BLaER1 treated with 17β-estradiol and CSF1 and Interleukin-3, amounts not matched to agents 10 nM and 100 nM (cell line): Measurements from ENCODE around the gene PLPP4.

ENCODE experiments used
- H3K27ac ChIP-seq, 11 experiments: shearing (Covaris generic); formaldehyde crosslinking; 2 replicates each; pipeline ENCODE4 v1.8.1; 2022
- H3K27me3 ChIP-seq, 11 experiments: shearing (Covaris generic); formaldehyde crosslinking; 2 replicates each; pipeline ENCODE4 v1.8.1; 2022
- H3K36me3 ChIP-seq, 11 experiments: shearing (Covaris generic); formaldehyde crosslinking; 2 replicates each; pipeline ENCODE4 v1.8.1; 2022
- H3K4me1 ChIP-seq, 10 experiments: shearing (Covaris generic); formaldehyde crosslinking; 2 replicates each; pipeline ENCODE4 v1.8.1; 2022
- H3K4me2 ChIP-seq, 11 experiments: shearing (Covaris generic); formaldehyde crosslinking; 2 replicates each; pipeline ENCODE4 v1.8.1; 2022
- H3K4me3 ChIP-seq, 10 experiments: shearing (Covaris generic); formaldehyde crosslinking; 2 replicates each; pipeline ENCODE4 v1.8.1; 2022
- H3K9ac ChIP-seq, 11 experiments: shearing (Covaris generic); formaldehyde crosslinking; 2 replicates each; pipeline ENCODE4 v1.8.1; 2022
- H3K9me3 ChIP-seq, 11 experiments: shearing (Covaris generic); formaldehyde crosslinking; replicated peaks in 1 of 11; 2 replicates each; pipeline ENCODE4 v1.8.1; 2022
- H4K20me1 ChIP-seq, 11 experiments: shearing (Covaris generic); formaldehyde crosslinking; 2 replicates each; pipeline ENCODE4 v1.8.1; 2022
- Cebpa-rat ChIP-seq, 11 experiments: shearing (Covaris generic); IDR thresholded peaks; 2 replicates each; pipeline ENCODE4 v1.8.1; 2022

The PLPP4 gene

GRCh38 chr10:120598386-120598785, 141.4 kb downstream of the PLPP4 start:
- Histone ChIP-seq H3K9me3 (no peaks in the 10 kb centered on the region), H3K27ac (no peak overlapping the region), H3K4me2 (no peak overlapping the region), H3K4me3 (no peak overlapping the region), H3K9ac (no peak overlapping the region), H4K20me1 (no peaks in the 10 kb centered on the region), H3K27me3 (no peaks in the 10 kb centered on the region), H3K4me1 (peaks cover 0 to 4% (median 0%) of the 10 kb centered on the region in 10 experiments; a peak in 1 of 20 replicates), H3K36me3 (no peaks in the 10 kb centered on the region)
- no peak for TF ChIP-seq Cebpa-rat (IDR thresholded peaks at IDR 0.05)

DNA sequence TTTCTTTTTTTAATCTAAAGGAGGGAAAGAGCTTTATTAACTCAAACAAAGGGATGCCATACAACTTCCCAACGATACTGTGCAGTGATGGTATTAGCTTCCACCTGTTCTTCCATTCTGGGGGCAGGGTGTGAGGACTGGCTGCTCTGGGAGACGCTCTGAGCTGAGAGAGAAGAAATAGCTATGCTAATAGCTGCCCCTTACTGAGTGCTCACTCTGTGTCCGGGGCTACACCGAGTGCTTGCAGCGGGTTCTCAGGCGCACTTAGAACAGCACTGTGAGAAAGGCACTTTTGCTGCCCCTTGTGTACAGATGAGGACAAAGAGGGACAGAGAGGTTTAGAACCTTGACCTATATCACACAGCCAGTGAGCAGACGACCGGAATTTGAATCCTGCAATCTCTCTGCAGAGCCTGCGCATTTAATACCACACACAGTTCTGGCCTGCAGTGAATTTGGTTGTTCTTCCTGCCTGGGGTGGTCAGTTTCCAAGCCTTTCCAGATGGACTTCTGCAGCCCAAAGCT, 142.2 kb downstream of the PLPP4 start:
- H3K4me3 ChIP-seq: no peak overlapping the region
- no peak overlapping the region for H3K9ac ChIP-seq
- no peaks in the 10 kb centered on the region for H3K9me3 ChIP-seq
- no peaks in the 10 kb centered on the region for H4K20me1 ChIP-seq
- TF ChIP-seq Cebpa-rat (IDR thresholded peaks at IDR 0.05): no peak
- H3K27ac ChIP-seq: no peak overlapping the region
- H3K4me1 ChIP-seq: peaks cover 0 to 4% (median 0%) of the 10 kb centered on the region in 10 experiments; a peak in 1 of 20 replicates
- H3K36me3 ChIP-seq: no peaks in the 10 kb centered on the region
- H3K27me3 ChIP-seq: no peaks in the 10 kb centered on the region
- H3K4me2 ChIP-seq: no peak overlapping the region

DNA sequence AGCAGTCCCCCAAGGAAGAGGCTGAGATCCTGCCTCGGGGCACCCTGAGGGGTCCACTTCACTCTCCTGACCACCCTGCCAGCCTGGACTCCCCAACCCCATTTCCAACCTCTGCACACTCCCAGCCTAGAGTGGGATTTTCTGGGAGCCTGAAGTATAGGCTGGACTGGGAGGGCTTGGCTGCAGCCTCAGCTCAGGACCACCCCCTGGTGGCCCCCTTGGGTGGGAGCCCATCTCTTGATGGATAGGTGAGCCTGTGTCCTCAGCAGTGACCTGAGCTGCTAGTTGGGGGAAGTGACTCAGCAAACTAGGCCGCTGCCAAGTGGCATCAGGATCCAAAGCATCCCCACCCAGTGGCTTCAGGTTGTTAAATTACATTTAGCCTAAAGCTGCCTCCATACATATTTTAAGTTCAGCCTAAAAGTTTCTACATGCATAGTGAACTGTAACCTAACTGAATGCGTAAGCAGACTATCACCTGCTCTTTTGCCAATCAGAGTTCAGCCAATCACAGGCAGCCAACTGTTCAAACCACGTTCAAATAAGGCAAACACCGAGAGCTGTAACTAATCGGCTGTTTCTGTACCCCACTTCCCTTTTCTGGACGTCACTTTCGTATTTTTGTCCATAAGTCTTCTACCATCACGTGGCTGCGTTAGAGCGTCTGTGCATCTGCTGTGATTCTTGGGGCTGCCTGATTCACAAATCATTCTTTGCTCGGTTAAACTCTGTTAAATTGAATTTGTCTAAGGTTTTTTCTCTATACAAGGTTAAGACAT, 144.0 kb downstream of the PLPP4 start:
- H4K20me1 ChIP-seq: no peaks in the 10 kb centered on the region
- H3K4me3 ChIP-seq: no peak overlapping the region
- no peaks in the 10 kb centered on the region for H3K27me3 ChIP-seq
- no peak overlapping the region for H3K27ac ChIP-seq
- H3K9ac ChIP-seq: no peak overlapping the region
- H3K36me3 ChIP-seq: no peaks in the 10 kb centered on the region
- no peak overlapping the region for H3K4me2 ChIP-seq
- TF ChIP-seq Cebpa-rat (IDR thresholded peaks at IDR 0.05): no peak
- H3K4me1 ChIP-seq: peaks cover 0 to 4% (median 0%) of the 10 kb centered on the region in 10 experiments; a peak in 1 of 20 replicates
- H3K9me3 ChIP-seq: no peaks in the 10 kb centered on the region

- Histone ChIP-seq H3K27me3 (no peaks in the 10 kb centered on the region), H4K20me1 (no peaks in the 10 kb centered on the region), H3K9ac (no peak overlapping the region), H3K4me3 (no peak overlapping the region), H3K36me3 (no peaks in the 10 kb centered on the region), H3K9me3 (peaks cover 0 to 6% (median 0%) of the 10 kb centered on the region in 11 experiments; a peak in 2 of 22 replicates), H3K4me1 (peaks cover 0 to 4% (median 0%) of the 10 kb centered on the region in 10 experiments; a peak in 1 of 20 replicates), H3K4me2 (no peak overlapping the region), H3K27ac (no peak overlapping the region)
- no peak for TF ChIP-seq Cebpa-rat (IDR thresholded peaks at IDR 0.05)
These were observed 145.0 kb downstream of the PLPP4 start for GRCh38 chr10:120601999-120602398.

DNA sequence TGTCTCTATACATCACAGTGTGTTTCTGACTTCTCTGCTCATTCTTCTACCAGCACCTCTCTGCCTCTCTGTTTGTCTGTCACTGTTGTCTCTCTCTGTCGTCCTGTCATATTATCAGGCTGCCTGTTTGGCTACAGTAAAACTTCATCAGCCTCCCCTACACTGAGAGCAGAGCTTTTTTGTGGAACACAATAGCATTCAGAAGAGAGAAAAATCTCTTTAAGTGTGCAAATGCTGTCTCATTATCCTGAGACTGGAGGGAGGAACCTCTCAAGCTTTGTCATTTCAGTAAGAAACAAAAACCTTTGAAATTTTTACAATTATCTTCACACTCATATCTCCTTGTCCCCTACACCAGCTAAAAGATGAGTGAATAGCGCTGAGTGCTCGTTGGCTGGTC, 148.4 kb downstream of the PLPP4 start:
- Histone ChIP-seq H3K4me3 (no peak overlapping the region), H3K27ac (no peak overlapping the region), H3K36me3 (no peaks in the 10 kb centered on the region), H3K4me2 (no peak overlapping the region), H3K9me3 (peaks cover 0 to 8% (median 4%) of the 10 kb centered on the region in 11 experiments; a peak in 4 of 22 replicates), H3K27me3 (no peaks in the 10 kb centered on the region), H4K20me1 (no peaks in the 10 kb centered on the region), H3K9ac (no peak overlapping the region), H3K4me1 (no peaks in the 10 kb centered on the region)
- TF ChIP-seq Cebpa-rat (IDR thresholded peaks at IDR 0.05): no peak

- no peak for TF ChIP-seq Cebpa-rat (IDR thresholded peaks at IDR 0.05)
- no peak overlapping the region for H3K27ac ChIP-seq
- no peaks in the 10 kb centered on the region for H4K20me1 ChIP-seq
- H3K9me3 ChIP-seq: peaks cover 0 to 8% (median 4%) of the 10 kb centered on the region in 11 experiments; a peak in 4 of 22 replicates
- H3K9ac ChIP-seq: no peak overlapping the region
- no peaks in the 10 kb centered on the region for H3K4me1 ChIP-seq
- no peaks in the 10 kb centered on the region for H3K27me3 ChIP-seq
- no peaks in the 10 kb centered on the region for H3K36me3 ChIP-seq
- H3K4me3 ChIP-seq: no peak overlapping the region
- no peak overlapping the region for H3K4me2 ChIP-seq
These were observed 149.2 kb downstream of the PLPP4 start for GRCh38 chr10:120606051-120606764.

- H3K27ac ChIP-seq: no peak overlapping the region
These were observed 150.1 kb downstream of the PLPP4 start for GRCh38 chr10:120607016-120607709.

DNA sequence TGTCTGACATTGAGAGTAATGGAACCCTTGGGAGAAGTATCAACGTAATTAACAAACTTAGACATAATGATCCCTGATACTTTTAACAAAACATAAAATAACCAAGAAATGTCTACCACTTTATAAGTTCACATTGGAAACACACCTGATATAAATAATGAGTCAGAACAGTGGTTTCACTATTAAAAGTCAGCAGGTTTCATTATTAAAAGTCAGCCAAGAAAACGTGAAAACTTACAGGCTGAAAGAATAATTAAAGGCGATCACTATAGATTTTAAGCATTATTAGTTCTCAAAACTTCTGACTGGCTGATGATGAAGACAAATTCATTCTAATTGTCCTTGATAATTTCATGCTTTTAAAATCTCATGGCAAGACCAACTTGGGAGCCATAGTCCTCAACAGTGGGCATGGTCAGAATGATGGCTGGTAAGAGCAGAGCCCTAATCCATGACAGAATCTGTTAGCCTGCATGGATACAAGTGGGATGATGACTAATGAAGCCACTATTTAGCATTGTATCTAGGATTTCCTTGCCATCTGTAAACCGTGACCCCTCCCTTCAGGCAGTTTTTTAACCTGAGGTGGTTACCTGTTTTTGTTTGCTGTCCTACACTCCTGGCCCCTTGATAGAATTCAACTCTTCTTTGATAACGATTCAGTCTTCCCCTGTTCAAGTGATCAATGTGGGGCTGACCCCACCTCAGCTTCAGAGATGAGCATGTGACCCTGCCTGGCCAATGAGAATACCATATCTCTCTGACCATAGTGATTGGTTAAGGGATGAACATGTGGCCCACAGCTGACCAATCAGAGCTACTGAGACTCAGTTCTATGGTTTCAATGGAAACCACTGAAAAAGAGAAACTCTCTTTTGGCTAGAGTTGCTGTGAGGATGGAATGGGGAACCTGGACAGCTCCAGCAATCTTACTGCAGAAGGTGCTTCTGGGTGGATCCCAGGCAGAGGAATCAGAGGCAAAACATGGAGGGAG, 151.0 kb downstream of the PLPP4 start:
- no peak overlapping the region for H3K4me2 ChIP-seq
- H3K27ac ChIP-seq: no peak overlapping the region

More at GRCh38 chr10:120607016-120607709, 150.1 kb downstream of the PLPP4 start:
- no peaks in the 10 kb centered on the region for H4K20me1 ChIP-seq
- H3K27me3 ChIP-seq: no peaks in the 10 kb centered on the region
- H3K4me3 ChIP-seq: no peak overlapping the region
- peaks cover 0 to 8% (median 4%) of the 10 kb centered on the region in 11 experiments; a peak in 4 of 22 replicates for H3K9me3 ChIP-seq
- no peak overlapping the region for H3K4me2 ChIP-seq
- no peak for TF ChIP-seq Cebpa-rat (IDR thresholded peaks at IDR 0.05)
- H3K36me3 ChIP-seq: no peaks in the 10 kb centered on the region
- H3K4me1 ChIP-seq: no peaks in the 10 kb centered on the region
- H3K9ac ChIP-seq: no peak overlapping the region

More for the DNA sequence above, 151.0 kb downstream of the PLPP4 start:
- Histone ChIP-seq H3K9me3 (peaks cover 0 to 8% (median 4%) of the 10 kb centered on the region in 11 experiments; a peak in 4 of 22 replicates), H3K4me1 (no peaks in the 10 kb centered on the region), H4K20me1 (no peaks in the 10 kb centered on the region), H3K4me3 (no peak overlapping the region), H3K9ac (no peak overlapping the region), H3K36me3 (no peaks in the 10 kb centered on the region), H3K27me3 (no peaks in the 10 kb centered on the region)
- no peak for TF ChIP-seq Cebpa-rat (IDR thresholded peaks at IDR 0.05)
